HL-60 (cell line): Measurements from ENCODE around the gene GPNMB.

Source experiments
- POLR2AphosphoS5 ChIP-seq: IDR thresholded peaks from 2 replicates; pipeline ENCODE4 v1.6.1; 2012; ENCODE audit warnings: low read depth
- SPI1 ChIP-seq: IDR thresholded peaks from 2 replicates; pipeline ENCODE4 v1.6.1; 2012; ENCODE audit warnings: low read depth, mild to moderate bottlenecking, borderline replicate concordance
- TF ChIP-seq, protein P1 (sequence below): IDR thresholded peaks from one replicate; pipeline ENCODE4 v1.5.1; 2011; ENCODE audit warnings: low read length, control low read depth, inconsistent platforms; ENCODE audit not compliant: insufficient read depth
- TF ChIP-seq, protein P2 (sequence below): IDR thresholded peaks from 2 replicates; pipeline ENCODE4 v1.6.1; 2012; ENCODE audit warnings: low read depth; ENCODE audit not compliant: insufficient replicate concordance

DNA sequence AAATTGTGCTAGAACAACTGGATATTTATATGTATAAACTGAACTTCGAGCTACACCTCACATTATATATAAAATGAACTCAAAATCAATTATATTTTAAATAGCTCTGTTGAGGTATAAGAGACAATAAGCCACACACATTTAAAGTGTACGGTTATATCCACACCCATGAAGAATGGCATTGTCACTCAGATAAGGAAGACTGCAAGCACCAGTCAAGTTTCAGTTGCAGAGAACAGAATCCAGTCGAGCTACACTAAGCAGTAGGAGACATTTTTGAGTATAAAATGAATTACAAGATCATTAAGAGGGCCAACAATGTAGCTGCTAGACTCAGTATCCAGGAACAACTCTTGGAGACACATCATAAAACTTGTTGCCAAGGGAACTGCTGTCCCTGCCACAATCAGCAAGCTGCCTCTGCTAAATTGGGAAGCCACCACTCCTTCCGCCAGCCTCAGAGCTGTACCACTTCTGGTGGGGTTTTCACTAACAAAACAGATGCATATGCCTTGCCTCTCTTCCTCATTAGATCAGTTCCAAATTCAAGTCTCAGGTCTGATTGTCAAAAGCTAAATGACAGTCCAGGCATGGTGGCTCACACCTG lies 19.6 kb upstream of the GPNMB start:
- TF ChIP-seq, protein P1, sequence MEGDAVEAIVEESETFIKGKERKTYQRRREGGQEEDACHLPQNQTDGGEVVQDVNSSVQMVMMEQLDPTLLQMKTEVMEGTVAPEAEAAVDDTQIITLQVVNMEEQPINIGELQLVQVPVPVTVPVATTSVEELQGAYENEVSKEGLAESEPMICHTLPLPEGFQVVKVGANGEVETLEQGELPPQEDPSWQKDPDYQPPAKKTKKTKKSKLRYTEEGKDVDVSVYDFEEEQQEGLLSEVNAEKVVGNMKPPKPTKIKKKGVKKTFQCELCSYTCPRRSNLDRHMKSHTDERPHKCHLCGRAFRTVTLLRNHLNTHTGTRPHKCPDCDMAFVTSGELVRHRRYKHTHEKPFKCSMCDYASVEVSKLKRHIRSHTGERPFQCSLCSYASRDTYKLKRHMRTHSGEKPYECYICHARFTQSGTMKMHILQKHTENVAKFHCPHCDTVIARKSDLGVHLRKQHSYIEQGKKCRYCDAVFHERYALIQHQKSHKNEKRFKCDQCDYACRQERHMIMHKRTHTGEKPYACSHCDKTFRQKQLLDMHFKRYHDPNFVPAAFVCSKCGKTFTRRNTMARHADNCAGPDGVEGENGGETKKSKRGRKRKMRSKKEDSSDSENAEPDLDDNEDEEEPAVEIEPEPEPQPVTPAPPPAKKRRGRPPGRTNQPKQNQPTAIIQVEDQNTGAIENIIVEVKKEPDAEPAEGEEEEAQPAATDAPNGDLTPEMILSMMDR: no peak
- TF ChIP-seq POLR2AphosphoS5: no peak
- TF ChIP-seq, protein P2, sequence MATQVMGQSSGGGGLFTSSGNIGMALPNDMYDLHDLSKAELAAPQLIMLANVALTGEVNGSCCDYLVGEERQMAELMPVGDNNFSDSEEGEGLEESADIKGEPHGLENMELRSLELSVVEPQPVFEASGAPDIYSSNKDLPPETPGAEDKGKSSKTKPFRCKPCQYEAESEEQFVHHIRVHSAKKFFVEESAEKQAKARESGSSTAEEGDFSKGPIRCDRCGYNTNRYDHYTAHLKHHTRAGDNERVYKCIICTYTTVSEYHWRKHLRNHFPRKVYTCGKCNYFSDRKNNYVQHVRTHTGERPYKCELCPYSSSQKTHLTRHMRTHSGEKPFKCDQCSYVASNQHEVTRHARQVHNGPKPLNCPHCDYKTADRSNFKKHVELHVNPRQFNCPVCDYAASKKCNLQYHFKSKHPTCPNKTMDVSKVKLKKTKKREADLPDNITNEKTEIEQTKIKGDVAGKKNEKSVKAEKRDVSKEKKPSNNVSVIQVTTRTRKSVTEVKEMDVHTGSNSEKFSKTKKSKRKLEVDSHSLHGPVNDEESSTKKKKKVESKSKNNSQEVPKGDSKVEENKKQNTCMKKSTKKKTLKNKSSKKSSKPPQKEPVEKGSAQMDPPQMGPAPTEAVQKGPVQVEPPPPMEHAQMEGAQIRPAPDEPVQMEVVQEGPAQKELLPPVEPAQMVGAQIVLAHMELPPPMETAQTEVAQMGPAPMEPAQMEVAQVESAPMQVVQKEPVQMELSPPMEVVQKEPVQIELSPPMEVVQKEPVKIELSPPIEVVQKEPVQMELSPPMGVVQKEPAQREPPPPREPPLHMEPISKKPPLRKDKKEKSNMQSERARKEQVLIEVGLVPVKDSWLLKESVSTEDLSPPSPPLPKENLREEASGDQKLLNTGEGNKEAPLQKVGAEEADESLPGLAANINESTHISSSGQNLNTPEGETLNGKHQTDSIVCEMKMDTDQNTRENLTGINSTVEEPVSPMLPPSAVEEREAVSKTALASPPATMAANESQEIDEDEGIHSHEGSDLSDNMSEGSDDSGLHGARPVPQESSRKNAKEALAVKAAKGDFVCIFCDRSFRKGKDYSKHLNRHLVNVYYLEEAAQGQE: no peak
- no peak for TF ChIP-seq SPI1
